GM20000 (cell line): Measurements from ENCODE around the gene CLMP.
"Not testable (repeated sequence)": the region's sequence is repeated elsewhere in the genome, so short reads cannot be mapped to it uniquely, and the experiment has no call there.

Experiments used
- DNase-seq: peaks from one replicate; pipeline ENCODE4 v3.0.0; 2012; ENCODE audit warnings: low spot score
- CTCF ChIP-seq: IDR thresholded peaks from 2 replicates; pipeline ENCODE4 v1.5.1; 2012; ENCODE audit warnings: mild to moderate bottlenecking, control low read depth; ENCODE audit errors: extremely low read depth, missing control alignments

CLMP gene

GRCh38 chr11:123152951-123153350 lies 42.1 kb downstream of the CLMP start:
- DNase-seq = no peak
- no peak for TF ChIP-seq CTCF

DNA sequence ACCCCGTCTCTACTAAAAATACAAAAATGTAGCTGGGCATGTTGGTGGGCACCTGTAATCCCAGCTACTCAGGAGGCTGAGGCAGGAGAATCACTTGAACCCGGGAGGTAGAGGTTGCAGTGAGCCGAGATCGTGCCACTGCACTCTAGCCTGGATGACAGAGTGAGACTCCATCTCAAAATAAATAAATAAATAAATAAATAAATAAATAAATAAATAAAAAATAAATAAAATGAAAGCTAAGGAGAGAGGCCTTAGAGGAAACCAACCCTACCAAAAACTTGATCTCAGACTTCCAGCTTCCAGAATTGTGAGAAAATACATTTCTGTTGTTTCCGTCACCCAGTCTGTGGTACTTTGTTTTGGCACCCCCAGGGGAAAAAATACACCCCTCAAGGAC lies 42.7 kb downstream of the CLMP start:
- not testable (repeated sequence) for DNase-seq

GRCh38 chr11:123151796-123152195 lies 43.3 kb downstream of the CLMP start:
- no peak for TF ChIP-seq CTCF
- no peak for DNase-seq

- DNase-seq = no peak
- no peak for TF ChIP-seq CTCF
These were observed 43.7 kb downstream of the CLMP start for GRCh38 chr11:123151366-123151765.

- TF ChIP-seq CTCF = no peak
- DNase-seq = no peak
These were observed 44.2 kb downstream of the CLMP start for GRCh38 chr11:123150882-123151281.

DNA sequence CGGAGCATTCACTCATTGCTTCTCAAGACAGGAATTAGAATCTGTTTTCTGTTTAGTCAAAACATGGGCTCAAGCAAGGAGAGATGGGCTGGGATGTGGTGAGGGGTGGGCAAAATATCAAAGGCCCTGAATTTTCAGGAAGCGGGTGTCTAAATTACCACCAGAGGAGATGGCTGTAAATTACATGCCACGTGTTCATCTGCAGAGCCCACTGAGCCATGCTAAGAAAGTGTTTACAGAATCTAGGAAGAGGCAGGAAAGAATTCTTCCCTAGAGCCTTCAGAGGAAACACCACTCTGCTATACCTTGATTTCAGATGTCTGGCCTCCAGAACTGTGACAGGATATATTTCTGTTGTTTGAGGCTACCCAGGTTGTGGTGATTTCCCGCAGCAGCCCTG lies 46.1 kb downstream of the CLMP start:
- no peak for TF ChIP-seq CTCF
- no peak for DNase-seq

DNA sequence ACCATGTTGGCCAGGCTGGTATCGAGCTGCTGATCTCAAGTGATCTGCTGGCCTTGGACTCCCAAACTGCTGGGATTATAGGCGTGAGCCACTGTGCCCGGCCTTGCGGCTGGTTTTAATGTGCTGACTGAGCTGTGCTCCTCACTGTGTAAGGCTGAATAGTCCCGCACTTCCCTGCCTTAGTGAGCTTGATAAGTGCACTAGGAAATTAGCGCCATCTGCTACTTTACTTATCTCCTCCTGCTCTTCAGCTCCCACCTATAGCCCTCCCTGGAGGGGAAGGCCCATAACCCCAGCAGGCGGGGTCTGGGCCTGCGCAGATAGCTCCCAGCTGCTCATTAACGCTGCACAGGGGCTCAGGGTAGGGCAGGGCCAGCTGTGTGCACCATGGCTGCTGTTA lies 49.4 kb downstream of the CLMP start:
- DNase-seq = no peak

More for the DNA sequence above, 49.4 kb downstream of the CLMP start:
- TF ChIP-seq CTCF = no peak
